Endothelial cell of umbilical vein (primary cell): ENCODE measurements around the gene GIGYF2. TPM values are rescaled to one million over a fixed set of nuclear protein-coding genes. Genes with fewer than 3 reads are reported as not detected.

Source experiments
- BruUV-seq: library from RNA; stranded (reverse); fragments of 400-500 nt; replicated peaks from 2 replicates; lab custom pipeline; 2021; lab: Mats Ljungman, UMichigan
- CTCF ChIA-PET: fragments of 300-600, 350-600 bp; sonication (Branson Sonifier 250); formaldehyde crosslinking; loops from one replicate; lab custom pipeline; 2021; ENCODE audit warnings: antibody characterized with exemption, inconsistent platforms; lab: Charles Lee
- POLR2A ChIA-PET: fragments of 300-600, 350-600 bp; sonication (Branson Sonifier 250); formaldehyde crosslinking; loops from one replicate; lab custom pipeline; 2021; ENCODE audit warnings: antibody characterized with exemption, inconsistent platforms; lab: Charles Lee
- DNase-seq: peaks from one replicate; pipeline ENCODE4 v3.0.0-alpha.2; 2011; ENCODE audit warnings: low read depth, low spot score
- FAIRE-seq: peaks from 2 replicates; lab custom pipeline; 2011; peaks lifted over from hg19 to GRCh38; lab: Jason Lieb, UNC
- H2AFZ ChIP-seq: 2 replicates; pipeline ENCODE4 v1.6.0; 2012; ENCODE audit warnings: low read depth, low read length, control low read depth, inconsistent platforms
- H3K27ac ChIP-seq: 2 replicates; pipeline ENCODE4 v1.5.1; 2011; ENCODE audit warnings: low read depth, mild to moderate bottlenecking, control low read depth, low read length, moderate library complexity; ENCODE audit not compliant: insufficient read depth
- H3K27me3 ChIP-seq, 2 experiments: 2 replicates each; pipeline versions ENCODE4 v1.6.0 to v1.6.1; 2011; ENCODE audit warnings: low read length in 2 of 2, mixed read lengths in 1 of 2; ENCODE audit not compliant: control insufficient read depth in 2 of 2, insufficient read depth in 2 of 2
- H3K36me3 ChIP-seq, 2 experiments: 2 replicates in 1 of 2; 3 replicates in 1 of 2; pipeline ENCODE4 v1.5.1; 2011; ENCODE audit warnings: low read length in 2 of 2, mild to moderate bottlenecking in 1 of 2, moderate library complexity in 1 of 2; ENCODE audit not compliant: control insufficient read depth in 2 of 2, insufficient read depth in 2 of 2; ENCODE audit errors: extremely low read depth in 1 of 2
- H3K4me1 ChIP-seq: 3 replicates; pipeline ENCODE4 v1.5.1; 2011; ENCODE audit warnings: mild to moderate bottlenecking, low read length; ENCODE audit not compliant: control insufficient read depth, insufficient read depth; ENCODE audit errors: extremely low read depth
- H3K4me2 ChIP-seq: 2 replicates; pipeline ENCODE4 v1.6.1; 2011; ENCODE audit warnings: low read length, control low read depth, mixed read lengths; ENCODE audit not compliant: insufficient read depth
- H3K4me3 ChIP-seq, 3 experiments: fragments of 200-600 bp in 1 of 3; sonication (generic), shearing (Covaris generic) in 1 of 3; replicated peaks in 1 of 3; 2 replicates each; pipeline ENCODE4 v1.5.1; 2011 to 2016; ENCODE audit warnings: control low read depth in 3 of 3, low read length in 3 of 3, mild to moderate bottlenecking in 2 of 3, inconsistent platforms in 1 of 3, low read depth in 1 of 3, moderate library complexity in 1 of 3; ENCODE audit not compliant: insufficient read depth in 1 of 3
- H3K79me2 ChIP-seq: 2 replicates; pipeline ENCODE4 v1.6.0; 2012; ENCODE audit warnings: low read length, inconsistent platforms; ENCODE audit not compliant: control insufficient read depth, insufficient read depth
- H3K9ac ChIP-seq: replicated peaks from 2 replicates; pipeline ENCODE3; 2011; ENCODE audit warnings: low read length, control low read depth; ENCODE audit not compliant: insufficient read depth; ENCODE audit errors: extremely low read depth
- H3K9me1 ChIP-seq: replicated peaks from 3 replicates; pipeline ENCODE4 v1.6.0; 2011; ENCODE audit warnings: mild to moderate bottlenecking, low read length; ENCODE audit not compliant: control insufficient read depth, insufficient read depth; ENCODE audit errors: extremely low read depth
- H3K9me3 ChIP-seq: replicated peaks from 2 replicates; pipeline ENCODE4 v1.5.1; 2012; ENCODE audit warnings: low read length, inconsistent platforms; ENCODE audit not compliant: control insufficient read depth, insufficient read depth
- H4K20me1 ChIP-seq: replicated peaks from 2 replicates; pipeline ENCODE3; 2011; ENCODE audit warnings: mild to moderate bottlenecking, low read length; ENCODE audit not compliant: control insufficient read depth, insufficient read depth; ENCODE audit errors: extremely low read depth
- EZH2 ChIP-seq: IDR thresholded peaks from 2 replicates; pipeline ENCODE4 v1.6.1; 2012; ENCODE audit warnings: borderline replicate concordance, low read depth, mild to moderate bottlenecking, moderate library complexity, low read length, inconsistent platforms; ENCODE audit not compliant: severe bottlenecking
- FOS ChIP-seq: IDR thresholded peaks from 2 replicates; pipeline ENCODE4 v1.6.1; 2011; ENCODE audit warnings: mild to moderate bottlenecking, low read length, moderate library complexity, borderline replicate concordance; ENCODE audit not compliant: insufficient read depth
- GATA2 ChIP-seq: IDR thresholded peaks from 2 replicates; pipeline ENCODE4 v1.7.0; 2011; ENCODE audit warnings: low read depth, mild to moderate bottlenecking, moderate library complexity, mixed read lengths, low read length; ENCODE audit not compliant: insufficient read length, insufficient read depth
- JUN ChIP-seq: IDR thresholded peaks from 2 replicates; pipeline ENCODE4 v1.6.1; 2011; ENCODE audit warnings: borderline replicate concordance, low read depth; ENCODE audit not compliant: insufficient read length, insufficient read depth
- MYC ChIP-seq: IDR thresholded peaks from one replicate; pipeline ENCODE4 v1.6.1; 2011; ENCODE audit warnings: mild to moderate bottlenecking, low read depth, low read length
- POLR2A ChIP-seq: IDR thresholded peaks from 2 replicates; pipeline ENCODE4 v1.6.1; 2012; ENCODE audit warnings: low read depth, mild to moderate bottlenecking, control low read depth, low read length
- POLR2AphosphoS5 ChIP-seq: IDR thresholded peaks from 2 replicates; pipeline ENCODE4 v1.6.1; 2012; ENCODE audit warnings: low read depth, mild to moderate bottlenecking, control low read depth, low read length, moderate library complexity; ENCODE audit not compliant: insufficient read depth
- dilution Hi-C: fragments of 300-500 bp; cut with MboI; formaldehyde crosslinking; loops from one replicate; pipeline ENCODE4 v1.15.0; 2019; ENCODE audit warnings: low sequenced_read_pairs; ENCODE audit not compliant: extremely low pct_ligation_motif_present
- intact Hi-C: fragments of 100-400 bp; cut with micrococcal nuclease; formaldehyde crosslinking; loops from one replicate; pipeline ENCODE4 v1.10.0; 2022
- polyA plus RNA-seq, 4 experiments: library from polyadenylated mRNA; depleted of rRNA in 3 of 4; stranded (reverse) in 3 of 4; unstranded in 1 of 4; fragments of >200 nt; gene quantifications; 2 replicates each; pipeline versions ENCODE4 v1.2.1 to v1.2.3, GENCODE V29; 2011 to 2012; ENCODE audit warnings: missing spikeins in 1 of 4
- total RNA-seq: library from RNA; stranded (reverse); gene quantifications from 2 replicates; pipeline ENCODE4 v1.2.3, GENCODE V29; 2021
- TF ChIP-seq, protein P1 (sequence below): IDR thresholded peaks from 2 replicates; pipeline ENCODE4 v1.6.1; 2011; ENCODE audit not compliant: insufficient read depth, insufficient read length
- TF ChIP-seq, protein P2 (sequence below), 2 donors: IDR thresholded peaks; 1 replicate in 1 of 2; 2 replicates in 1 of 2; pipeline ENCODE4 v1.5.1; 2011; ENCODE audit warnings: low read length in 2 of 2, mild to moderate bottlenecking in 2 of 2, moderate library complexity in 2 of 2, control low read depth in 1 of 2, inconsistent platforms in 1 of 2, low read depth in 1 of 2; ENCODE audit not compliant: insufficient read depth in 1 of 2; ENCODE audit errors: extremely low read depth in 1 of 2

GIGYF2 gene
- total and polyA plus RNA-seq, 2 donors (not counting 3 experiments of a cell fraction or from before 2014, with no cell fraction given) = 22.9 to 56.4 TPM

- POLR2A ChIA-PET = no interaction called here
- DNase-seq (no peak), FAIRE-seq (no peak)
- Histone ChIP-seq H3K4me2 (no peak overlapping the region), H4K20me1 (no peaks in the 10 kb centered on the region), H3K36me3 (no peaks in the 10 kb centered on the region), H3K27ac (no peak overlapping the region), H3K4me3 (no peak overlapping the region), H3K9me3 (no peaks in the 10 kb centered on the region), H3K9ac (no peak overlapping the region), H3K79me2 (no peaks in the 10 kb centered on the region), H3K9me1 (no peaks in the 10 kb centered on the region), H3K4me1 (no peaks in the 10 kb centered on the region), H2AFZ (no peak overlapping the region), H3K27me3 (no peaks in the 10 kb centered on the region)
- no TSS peak for BruUV-seq
- CTCF ChIA-PET = interaction anchor here (1.0 to 1.3 kb wide), 2 partner anchors 36 to 165 kb away, joined by 3 to 4 read pairs; no protein-coding TSS in a partner anchor
- TF ChIP-seq, protein P1, sequence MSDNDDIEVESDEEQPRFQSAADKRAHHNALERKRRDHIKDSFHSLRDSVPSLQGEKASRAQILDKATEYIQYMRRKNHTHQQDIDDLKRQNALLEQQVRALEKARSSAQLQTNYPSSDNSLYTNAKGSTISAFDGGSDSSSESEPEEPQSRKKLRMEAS = no peak
- TF ChIP-seq FOS = no peak
- TF ChIP-seq, protein P2, sequence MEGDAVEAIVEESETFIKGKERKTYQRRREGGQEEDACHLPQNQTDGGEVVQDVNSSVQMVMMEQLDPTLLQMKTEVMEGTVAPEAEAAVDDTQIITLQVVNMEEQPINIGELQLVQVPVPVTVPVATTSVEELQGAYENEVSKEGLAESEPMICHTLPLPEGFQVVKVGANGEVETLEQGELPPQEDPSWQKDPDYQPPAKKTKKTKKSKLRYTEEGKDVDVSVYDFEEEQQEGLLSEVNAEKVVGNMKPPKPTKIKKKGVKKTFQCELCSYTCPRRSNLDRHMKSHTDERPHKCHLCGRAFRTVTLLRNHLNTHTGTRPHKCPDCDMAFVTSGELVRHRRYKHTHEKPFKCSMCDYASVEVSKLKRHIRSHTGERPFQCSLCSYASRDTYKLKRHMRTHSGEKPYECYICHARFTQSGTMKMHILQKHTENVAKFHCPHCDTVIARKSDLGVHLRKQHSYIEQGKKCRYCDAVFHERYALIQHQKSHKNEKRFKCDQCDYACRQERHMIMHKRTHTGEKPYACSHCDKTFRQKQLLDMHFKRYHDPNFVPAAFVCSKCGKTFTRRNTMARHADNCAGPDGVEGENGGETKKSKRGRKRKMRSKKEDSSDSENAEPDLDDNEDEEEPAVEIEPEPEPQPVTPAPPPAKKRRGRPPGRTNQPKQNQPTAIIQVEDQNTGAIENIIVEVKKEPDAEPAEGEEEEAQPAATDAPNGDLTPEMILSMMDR (IDR thresholded peaks at IDR 0.05; ENCODE audit: extremely low read depth in 1 of 2, insufficient read depth in 1 of 2, low read depth in 1 of 2, low read length in 2 of 2) = no peak
- no peak for TF ChIP-seq JUN
- no peak for TF ChIP-seq POLR2AphosphoS5
- no peak for TF ChIP-seq POLR2A
- TF ChIP-seq GATA2 = no peak
- TF ChIP-seq MYC = no peak
- no peak for TF ChIP-seq EZH2
- intact Hi-C loops = loop anchor here (10.0 kb wide), 1 partner anchor 166 kb away; no protein-coding TSS in a partner anchor
- dilution Hi-C loops = no loop called here
These were observed 191.9 kb downstream of the GIGYF2 start for GRCh38 chr2:232888839-232889529.
